ENCODE results near the gene MARF1. TPM values are rescaled to one million over a fixed set of nuclear protein-coding genes. Genes with fewer than 3 reads are reported as not detected.

Gene MARF1
- total RNA-seq, 3 donors from 2014 or later = 60.1 to 162 (median 90.9) TPM

- Histone ChIP-seq H3K9me3 (no peaks in the 10 kb centered on the region), H3K4me3 (no peak overlapping the region), H3K4me1 (ENCODE audit: low read depth) (no peaks in the 10 kb centered on the region), H3K36me3 (ENCODE audit: low read depth) (no peaks in the 10 kb centered on the region)
- ATAC-seq = no peak
- no peak for TF ChIP-seq CTCF (IDR thresholded peaks at IDR 0.05)
- intact Hi-C loops (cut with DNase I, micrococcal nuclease) = no loop called here
- DNase-seq = no peak
Measured at GRCh38 chr16:15564604-15565339, 78.2 kb downstream of the MARF1 start.

GRCh38 chr16:15559176-15559575 lies 83.8 kb downstream of the MARF1 start:
- TF ChIP-seq CTCF (IDR thresholded peaks at IDR 0.05) = no peak

GRCh38 chr16:15557258-15557657 lies 85.7 kb downstream of the MARF1 start:
- no peak for TF ChIP-seq CTCF (IDR thresholded peaks at IDR 0.05)
- Histone ChIP-seq H3K36me3 (ENCODE audit: low read depth) (no peaks in the 10 kb centered on the region), H3K4me1 (ENCODE audit: low read depth) (no peaks in the 10 kb centered on the region), H3K4me3 (no peak overlapping the region), H3K9me3 (no peaks in the 10 kb centered on the region)
- DNase-seq = no peak
- no peak for ATAC-seq
- intact Hi-C loops (cut with DNase I, micrococcal nuclease) = no loop called here

More at GRCh38 chr16:15559176-15559575, 83.8 kb downstream of the MARF1 start:
- Histone ChIP-seq H3K9me3 (no peaks in the 10 kb centered on the region), H3K4me1 (ENCODE audit: low read depth) (no peaks in the 10 kb centered on the region), H3K36me3 (ENCODE audit: low read depth) (no peaks in the 10 kb centered on the region), H3K4me3 (no peak overlapping the region)
- DNase-seq (no peak), ATAC-seq (no peak)
- intact Hi-C loops (cut with DNase I, micrococcal nuclease) = no loop called here

- intact Hi-C loops (cut with DNase I, micrococcal nuclease) = no loop called here
Measured at GRCh38 chr16:15556130-15556529, 86.8 kb downstream of the MARF1 start.

GRCh38 chr16:15553313-15554088 lies 89.5 kb downstream of the MARF1 start:
- no peak for ATAC-seq
- Histone ChIP-seq H3K4me1 (ENCODE audit: low read depth) (no peaks in the 10 kb centered on the region), H3K36me3 (ENCODE audit: low read depth) (no peaks in the 10 kb centered on the region), H3K4me3 (no peak overlapping the region), H3K9me3 (no peaks in the 10 kb centered on the region)
- no peak for TF ChIP-seq CTCF (IDR thresholded peaks at IDR 0.05)
- DNase-seq = no peak
- intact Hi-C loops (cut with DNase I, micrococcal nuclease) = no loop called here

More at GRCh38 chr16:15556130-15556529, 86.8 kb downstream of the MARF1 start:
- TF ChIP-seq CTCF (IDR thresholded peaks at IDR 0.05) = no peak
- ATAC-seq = no peak
- H3K9me3 ChIP-seq = no peaks in the 10 kb centered on the region
- H3K4me3 ChIP-seq = no peak overlapping the region
- no peak for DNase-seq
- H3K36me3 ChIP-seq (ENCODE audit: low read depth) = no peaks in the 10 kb centered on the region
- H3K4me1 ChIP-seq (ENCODE audit: low read depth) = no peaks in the 10 kb centered on the region
